Stimulated activated CD4-positive, alpha-beta T cell treated with anti-CD3 and anti-CD28 coated beads, Interleukin-1b, Interleukin-23, amount 100 ng/mL, for 48 hours (primary cell): Measurements from ENCODE around the gene HS1BP3.

ENCODE experiments used
- DNase-seq: peaks from one replicate; pipeline ENCODE4 v3.0.0-alpha.2; 2020

HS1BP3 gene

DNA sequence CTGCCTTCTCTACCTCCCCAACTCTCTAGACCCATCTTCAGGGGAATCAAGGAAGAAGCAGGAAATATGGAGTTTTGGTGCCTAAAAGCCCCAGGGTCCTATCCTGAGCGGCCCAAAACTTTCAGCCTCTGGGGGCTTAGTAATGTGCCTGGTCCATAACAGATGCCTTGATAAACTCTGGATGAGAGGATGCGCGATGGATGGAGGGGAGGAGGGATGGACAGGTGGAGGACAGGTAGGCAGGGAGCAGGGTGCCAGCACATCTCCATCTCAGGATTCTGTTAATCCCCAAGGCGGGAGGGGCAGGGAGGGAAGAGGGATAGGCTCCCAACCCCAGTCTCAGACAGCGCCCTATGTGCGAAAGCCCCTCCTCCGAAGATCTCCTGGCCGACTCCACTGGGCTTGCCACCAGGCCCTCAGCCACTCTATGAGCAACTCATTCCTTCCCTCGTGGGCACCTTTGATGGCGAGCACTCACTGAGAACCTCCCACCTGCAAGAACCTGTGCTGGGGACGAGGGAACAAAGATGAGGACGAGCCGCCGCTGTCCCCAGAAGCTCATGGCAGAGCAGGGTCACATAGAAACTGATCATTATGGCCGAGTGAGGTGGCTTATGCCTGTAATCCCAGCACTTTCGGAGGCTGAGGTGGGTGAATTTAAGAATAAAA is 23.1 kb downstream of the HS1BP3 start:
- no peak for DNase-seq

GRCh38 chr2:20626698-20627513 is 24.0 kb downstream of the HS1BP3 start:
- no peak for DNase-seq

DNA sequence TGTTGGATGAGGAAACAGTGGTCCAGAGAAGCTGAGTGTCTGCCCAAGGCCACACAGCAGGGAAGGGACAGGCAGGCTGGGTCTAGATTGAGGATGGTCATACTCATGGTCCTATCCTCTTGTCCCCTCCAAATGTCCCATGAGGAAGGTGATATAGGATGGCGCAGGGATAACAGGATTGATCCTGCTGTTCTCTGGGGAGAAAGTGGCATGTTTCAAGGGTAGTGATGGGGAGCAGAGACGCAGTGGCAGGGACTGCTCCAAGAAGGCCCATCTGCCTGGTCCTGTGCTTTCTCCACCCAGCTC is 24.6 kb downstream of the HS1BP3 start:
- DNase-seq = no peak

DNA sequence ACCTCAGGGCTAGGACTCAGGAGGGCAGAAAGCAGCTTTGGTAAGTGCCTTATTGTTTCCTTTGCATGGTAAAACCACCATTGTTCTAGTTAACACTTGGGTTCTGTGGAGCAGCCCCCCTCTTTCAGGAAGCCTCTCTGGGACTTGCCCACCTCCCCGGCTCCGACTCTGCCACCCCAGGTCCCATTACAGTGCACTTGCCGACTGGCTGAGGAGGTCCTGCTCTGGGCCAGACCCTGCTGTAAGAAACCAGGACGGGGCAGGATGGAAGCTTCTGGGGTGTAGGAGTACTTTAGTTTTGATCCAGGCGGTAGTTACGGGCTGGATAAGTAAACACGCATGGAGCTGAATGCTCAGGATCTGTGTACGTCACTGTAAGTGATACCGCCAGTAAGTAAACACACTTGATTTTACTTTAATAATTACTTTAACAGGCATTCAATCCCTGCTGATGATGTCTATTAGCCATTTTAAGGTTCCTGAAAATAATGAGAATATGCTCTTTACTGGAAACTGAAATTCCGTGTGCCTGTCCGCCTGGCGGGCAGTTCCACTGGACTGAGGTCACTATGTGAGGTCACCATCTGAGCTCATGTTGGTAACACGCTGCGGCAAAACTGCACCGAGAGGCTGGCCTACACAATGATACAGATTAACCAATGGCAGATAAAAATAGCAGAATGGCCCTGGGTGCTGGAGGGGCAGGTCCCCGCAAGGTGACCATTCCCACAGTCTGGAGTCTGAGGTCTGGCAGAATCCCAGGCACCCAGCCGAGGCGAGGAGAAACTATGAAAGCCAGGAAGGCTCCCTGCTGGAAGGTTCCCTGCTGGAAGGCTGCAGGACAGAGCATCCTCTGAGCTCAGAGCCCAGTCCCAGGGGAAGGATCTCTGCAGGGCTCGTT is 25.2 kb downstream of the HS1BP3 start:
- DNase-seq = no peak

GRCh38 chr2:20624884-20625485 is 25.9 kb downstream of the HS1BP3 start:
- no peak for DNase-seq

GRCh38 chr2:20624156-20624883 is 26.6 kb downstream of the HS1BP3 start:
- DNase-seq = no peak

DNA sequence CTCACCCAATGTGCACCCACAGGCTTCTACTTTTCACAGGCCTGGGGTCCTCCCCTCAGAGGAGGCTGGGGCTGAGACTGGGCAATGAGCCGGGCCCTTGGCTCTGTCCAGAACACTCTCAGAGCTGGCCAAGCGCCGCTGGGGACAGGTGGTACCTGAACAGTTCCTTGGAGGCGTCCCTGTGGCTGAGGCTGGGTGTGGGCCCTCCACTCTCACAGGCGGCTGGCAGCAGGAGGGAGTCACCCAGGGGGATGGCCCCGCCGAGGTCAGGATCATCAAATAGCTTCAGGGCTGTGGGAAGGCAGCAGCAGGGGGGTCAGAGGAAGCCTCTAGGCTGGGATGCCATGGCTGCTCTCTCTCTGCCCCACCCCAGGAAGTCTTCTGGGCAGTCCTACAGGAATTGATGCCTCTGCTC is 27.1 kb downstream of the HS1BP3 start:
- DNase-seq = no peak

DNA sequence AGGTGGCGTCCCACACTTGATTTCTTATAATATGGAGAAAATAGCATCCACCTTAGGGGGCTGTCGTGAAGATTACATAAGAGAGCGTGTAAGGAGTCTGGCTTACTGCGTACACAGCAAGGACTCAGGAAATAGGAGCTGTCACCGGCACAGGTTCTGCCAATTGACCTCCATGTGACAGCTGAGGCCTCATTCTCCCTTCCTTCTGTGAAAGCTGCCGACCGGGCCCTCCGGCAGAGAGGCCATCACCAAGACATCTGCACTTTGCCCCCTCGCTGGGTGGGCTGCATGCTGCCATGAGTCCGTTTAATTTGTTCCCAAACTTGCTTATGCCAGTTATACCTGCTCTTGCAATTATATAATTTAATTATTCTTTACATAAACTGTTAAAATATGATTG is 27.7 kb downstream of the HS1BP3 start:
- DNase-seq = no peak

DNA sequence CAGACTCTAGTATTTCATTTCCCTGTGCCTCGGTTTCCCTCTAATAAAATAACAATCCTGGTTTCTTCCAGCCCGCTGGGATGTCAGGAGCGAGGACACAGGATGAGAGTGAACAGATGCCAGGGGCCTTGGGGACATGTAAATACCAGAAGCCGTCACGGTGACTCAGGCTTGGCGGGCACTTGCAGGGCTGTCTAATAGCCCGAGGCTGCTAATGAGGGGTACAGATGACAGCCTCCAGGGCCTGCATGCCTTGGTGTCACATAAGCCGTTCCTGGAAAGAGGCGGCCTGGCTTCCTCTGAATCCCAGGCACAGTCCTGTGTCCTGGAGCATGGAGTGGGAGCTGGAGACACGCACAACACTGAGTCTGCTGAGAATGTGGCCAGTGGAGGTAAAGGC is 28.2 kb downstream of the HS1BP3 start:
- no peak for DNase-seq

- DNase-seq = no peak
Observed at GRCh38 chr2:20622296-20622686, 28.6 kb downstream of the HS1BP3 start.

DNA sequence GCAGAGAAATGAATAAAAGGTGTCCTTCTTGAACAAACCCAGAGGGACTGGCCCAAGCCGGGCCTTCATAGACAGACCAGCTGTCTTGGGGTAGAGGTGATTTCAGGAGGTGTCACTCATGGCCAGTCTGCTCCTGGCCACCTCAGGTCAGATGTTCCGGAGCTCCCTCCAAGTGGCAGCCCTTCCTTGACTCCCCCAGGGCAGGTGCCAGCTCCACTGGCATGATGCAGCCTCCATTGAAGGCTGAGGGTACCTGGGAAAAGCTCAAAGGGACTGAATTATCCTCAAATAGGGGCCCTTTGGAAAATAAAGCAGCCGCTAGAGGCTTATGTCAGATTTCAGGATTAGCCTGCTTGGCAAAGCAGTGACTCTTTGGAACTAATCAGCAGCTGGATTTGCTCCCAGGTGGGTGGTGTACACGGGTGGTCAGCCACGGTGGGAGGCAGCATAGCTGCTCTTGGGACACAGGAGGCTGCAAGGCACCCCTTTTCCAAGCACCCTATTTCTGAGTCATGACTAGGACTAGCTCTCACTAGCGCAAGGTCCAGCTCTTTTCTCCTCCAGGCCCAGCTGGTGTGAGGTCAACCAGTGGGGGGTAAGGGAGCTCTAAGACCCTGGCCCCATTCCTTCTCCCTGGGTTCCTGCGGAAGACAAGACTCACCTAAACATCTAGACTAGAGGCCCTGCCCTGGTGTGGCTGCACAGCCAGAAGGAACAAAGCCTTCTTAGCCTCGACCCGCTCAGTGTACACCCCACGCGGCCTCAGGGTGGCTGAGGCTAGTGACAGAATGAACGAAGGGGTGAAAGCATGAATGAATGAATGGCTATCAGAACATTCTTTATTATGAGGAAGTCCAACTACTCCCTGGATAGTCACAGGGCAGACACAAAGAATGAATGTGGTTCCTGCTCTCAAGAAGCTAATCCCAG is 29.3 kb downstream of the HS1BP3 start:
- no peak for DNase-seq

- DNase-seq = no peak
Observed at GRCh38 chr2:20620696-20621365, 30.1 kb downstream of the HS1BP3 start.

DNA sequence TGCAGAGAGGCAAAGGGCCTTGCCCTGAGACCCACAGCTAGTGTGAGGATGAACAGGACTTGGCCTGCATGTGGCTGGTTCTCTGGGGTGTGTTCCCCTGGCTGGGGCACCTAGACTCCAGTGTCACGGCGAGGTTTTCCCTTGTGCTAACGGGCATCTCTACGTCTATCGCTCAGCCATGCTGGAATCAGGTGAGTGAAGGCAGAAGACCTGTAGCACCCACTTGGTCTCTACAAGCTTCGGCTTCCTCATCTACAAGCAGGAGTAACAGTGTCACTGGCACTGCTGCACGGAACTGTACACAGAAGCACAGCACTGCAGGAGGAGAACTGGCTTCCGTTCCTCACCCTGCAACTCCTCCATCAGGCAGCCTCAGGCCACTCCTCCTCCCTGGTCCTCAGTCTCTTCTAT is 30.6 kb downstream of the HS1BP3 start:
- DNase-seq = no peak

DNA sequence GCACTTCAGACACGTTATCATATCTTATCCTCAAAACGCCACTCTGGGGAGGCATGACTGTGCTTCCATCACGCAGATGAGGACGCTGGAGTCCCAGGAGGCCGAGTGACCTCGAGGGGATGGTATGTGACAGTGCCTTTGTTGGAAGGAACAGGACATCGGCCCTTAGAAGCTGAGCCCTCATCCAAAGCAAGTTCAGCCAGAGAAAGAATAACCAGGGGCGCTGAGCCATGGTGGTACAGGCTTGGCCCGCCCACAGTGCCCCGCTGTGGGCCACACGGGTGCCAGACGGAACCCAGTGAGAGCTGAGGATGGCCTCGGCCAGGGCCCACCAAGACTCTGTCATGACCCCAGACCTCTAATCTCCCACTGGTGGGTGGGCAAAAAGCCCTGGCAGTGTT is 31.3 kb downstream of the HS1BP3 start:
- no peak for DNase-seq

DNA sequence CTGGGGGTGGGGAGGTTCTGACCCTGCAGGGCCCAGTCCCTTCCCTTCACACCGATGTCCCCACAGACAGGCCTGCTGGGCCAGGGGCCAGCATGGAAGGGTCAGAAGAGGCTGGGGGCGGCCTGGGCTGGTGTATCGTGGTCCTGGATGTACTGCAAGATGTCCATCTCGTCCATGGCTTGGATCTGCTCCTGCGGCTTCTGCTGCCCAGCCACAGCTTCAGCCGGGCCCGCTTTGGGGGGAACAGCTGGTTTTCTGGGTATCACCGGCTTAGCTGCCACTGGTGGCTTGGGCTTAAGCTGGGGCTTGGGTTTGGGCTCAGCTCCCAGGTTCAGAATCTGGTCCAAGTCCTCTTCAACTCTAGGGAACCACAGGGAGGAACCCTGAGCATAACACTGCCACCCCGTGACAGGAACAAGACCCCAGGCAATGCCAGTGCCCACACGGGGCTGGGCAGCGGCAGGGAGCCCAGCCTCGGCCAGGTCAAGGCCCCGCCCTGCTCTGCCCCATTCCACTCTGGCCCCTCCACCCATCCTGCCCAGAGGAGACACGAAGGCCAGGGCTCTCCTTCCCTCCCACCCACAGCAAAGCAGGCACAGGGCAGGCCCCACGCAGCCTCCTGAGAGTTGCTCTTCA is 31.9 kb downstream of the HS1BP3 start:
- DNase-seq = no peak

GRCh38 chr2:20618468-20618885 is 32.4 kb downstream of the HS1BP3 start:
- DNase-seq = no peak

GRCh38 chr2:20617892-20618467 is 32.9 kb downstream of the HS1BP3 start:
- no peak for DNase-seq

DNA sequence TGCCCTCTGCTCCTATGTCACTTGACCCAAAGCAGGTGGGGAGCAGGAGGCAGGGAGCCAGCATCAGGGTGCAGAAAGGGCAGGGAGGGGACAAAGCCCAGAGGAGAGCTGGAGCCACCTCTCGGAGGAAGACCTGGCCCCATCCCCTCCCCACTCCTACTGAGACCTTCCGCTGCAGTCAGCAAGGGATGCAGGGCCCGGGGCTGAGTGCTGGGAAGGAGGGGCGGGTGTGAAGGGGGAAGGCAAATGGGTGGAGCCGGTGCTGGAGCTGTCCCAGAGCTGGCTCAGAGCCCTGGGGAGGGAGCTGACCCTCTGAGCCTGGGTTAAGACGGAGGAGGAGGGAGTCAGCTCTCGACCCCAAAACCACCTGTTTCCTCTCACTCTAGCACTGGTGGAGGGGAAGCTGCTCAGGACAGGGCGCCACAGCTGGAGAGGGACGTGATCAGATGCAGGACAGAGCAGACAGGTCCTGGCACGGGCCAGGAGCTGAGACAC is 33.8 kb downstream of the HS1BP3 start:
- DNase-seq = no peak

DNA sequence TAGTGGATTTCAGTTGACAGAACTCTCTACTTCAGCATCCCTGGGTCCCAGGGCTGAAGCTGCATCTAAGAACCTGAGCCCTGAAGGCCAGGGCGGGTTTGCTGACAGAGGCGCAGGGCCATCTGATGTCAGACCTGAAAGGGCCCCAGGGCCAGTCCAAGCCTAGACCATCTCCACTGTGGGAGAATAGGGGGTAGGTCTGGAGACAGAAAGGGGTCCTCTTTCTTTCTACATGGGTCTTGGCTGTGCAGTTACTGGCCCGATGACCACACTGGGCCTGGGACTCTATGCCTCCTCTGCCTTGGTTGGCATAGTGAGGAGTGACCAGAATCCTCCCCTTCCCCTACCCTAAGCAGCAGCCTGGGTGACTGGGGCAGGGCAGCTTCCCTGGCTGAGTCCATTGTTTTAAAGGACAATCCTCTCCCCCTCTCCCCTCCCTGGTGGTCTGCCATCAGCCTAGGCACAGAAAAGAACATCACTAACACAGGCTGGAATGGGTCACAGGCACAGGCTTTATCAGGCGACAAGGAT is 34.5 kb downstream of the HS1BP3 start:
- no peak for DNase-seq
